Measurements from ENCODE around the gene NOD1.

The NOD1 gene

GRCh38 chr7:30472784-30473775 lies 5.5 kb downstream of the NOD1 start:
- peak; percentile 93 for DNase-seq (ENCODE audit: low read depth)
- H3K4me3 ChIP-seq (ENCODE audit: low read length): no peak overlapping the region
- TF ChIP-seq CTCF (conservative IDR thresholded peaks at IDR 0.05; ENCODE audit: low read length): no peak

GRCh38 chr7:30472081-30472783 lies 6.4 kb downstream of the NOD1 start:
- no peak overlapping the region for H3K4me3 ChIP-seq (ENCODE audit: low read length)
- DNase-seq (ENCODE audit: low read depth): no peak
- no peak for TF ChIP-seq CTCF (conservative IDR thresholded peaks at IDR 0.05; ENCODE audit: low read length)

- no peak overlapping the region; the same call in 1 of the 2 replicates for H3K4me3 ChIP-seq (ENCODE audit: low read length)
- TF ChIP-seq CTCF (conservative IDR thresholded peaks at IDR 0.05; ENCODE audit: low read length): no peak
- DNase-seq (ENCODE audit: low read depth): no peak
Observed at GRCh38 chr7:30471205-30471604, 7.4 kb downstream of the NOD1 start.

GRCh38 chr7:30470771-30471170 lies 7.8 kb downstream of the NOD1 start:
- TF ChIP-seq CTCF (conservative IDR thresholded peaks at IDR 0.05; ENCODE audit: low read length): no peak
- no peak overlapping the region; the same call in 1 of the 2 replicates for H3K4me3 ChIP-seq (ENCODE audit: low read length)
- peak; percentile 86 for DNase-seq (ENCODE audit: low read depth)

GRCh38 chr7:30470163-30470770 lies 8.3 kb downstream of the NOD1 start:
- DNase-seq (ENCODE audit: low read depth): peak; percentile 63
- TF ChIP-seq CTCF (conservative IDR thresholded peaks at IDR 0.05; ENCODE audit: low read length): no peak
- peak overlapping the region; percentile 8; the same call in 1 of the 2 replicates for H3K4me3 ChIP-seq (ENCODE audit: low read length)

- peak overlapping the region; percentile 2; the same call in 1 of the 2 replicates for H3K4me3 ChIP-seq (ENCODE audit: low read length)
- TF ChIP-seq CTCF (conservative IDR thresholded peaks at IDR 0.05; ENCODE audit: low read length): peak; percentile 72
- peak; percentile 100 for DNase-seq (ENCODE audit: low read depth)
Observed at GRCh38 chr7:30469303-30469702, 9.3 kb downstream of the NOD1 start.
